CD4-positive, alpha-beta T cell treated with Interleukin-4 for 4 hours (primary cell): ENCODE results near the gene S100A1.
A peak's percentile ranks its signal among the peaks of the same experiment; 100 is the strongest.
"Not testable (repeated sequence)": the region's sequence is repeated elsewhere in the genome, so short reads cannot be mapped to it uniquely, and the experiment has no call there.

ENCODE experiments used
- DNase-seq: peaks from one replicate; pipeline ENCODE4 v3.0.0-alpha.2; 2020

The S100A1 gene

GRCh38 chr1:153627715-153628626 lies at the start of gene S100A1:
Gene S100A1 (plus strand): TSS chr1:153628434. CDS start chr1:153630522, 2,088 bp downstream.
- DNase-seq = no peak

- DNase-seq = no peak
Measured at GRCh38 chr1:153578490-153578889, 49.7 kb upstream of the S100A1 start.

- no peak for DNase-seq
Measured at GRCh38 chr1:153578936-153579335, 49.3 kb upstream of the S100A1 start.

GRCh38 chr1:153582836-153583235 lies 45.4 kb upstream of the S100A1 start:
- not testable (repeated sequence) for DNase-seq

GRCh38 chr1:153583514-153583913 lies 44.7 kb upstream of the S100A1 start:
- DNase-seq = not testable (repeated sequence)

GRCh38 chr1:153583976-153584375 lies 44.3 kb upstream of the S100A1 start:
- no peak for DNase-seq

- DNase-seq = no peak
Measured at GRCh38 chr1:153585006-153585405, 43.2 kb upstream of the S100A1 start.

- DNase-seq = no peak
Measured at GRCh38 chr1:153586347-153586746, 41.9 kb upstream of the S100A1 start.

GRCh38 chr1:153587314-153587713 lies 40.9 kb upstream of the S100A1 start:
- DNase-seq = no peak

- not testable (repeated sequence) for DNase-seq
Measured at GRCh38 chr1:153588033-153588432, 40.2 kb upstream of the S100A1 start.

GRCh38 chr1:153588482-153588881 lies 39.8 kb upstream of the S100A1 start:
- DNase-seq = no peak

GRCh38 chr1:153592748-153593147 lies 35.5 kb upstream of the S100A1 start:
- DNase-seq = no peak

- DNase-seq = peak; percentile 21
Measured at GRCh38 chr1:153597206-153597605, 31.0 kb upstream of the S100A1 start.

- peak; percentile 16 for DNase-seq
Measured at GRCh38 chr1:153598309-153599172, 29.7 kb upstream of the S100A1 start.

- DNase-seq = no peak
Measured at GRCh38 chr1:153599847-153600246, 28.4 kb upstream of the S100A1 start.

- no peak for DNase-seq
Measured at GRCh38 chr1:153602749-153603148, 25.5 kb upstream of the S100A1 start.

- no peak for DNase-seq
Measured at GRCh38 chr1:153606194-153606593, 22.0 kb upstream of the S100A1 start.

- no peak for DNase-seq
Measured at GRCh38 chr1:153607381-153607780, 20.9 kb upstream of the S100A1 start.

- DNase-seq = no peak
Measured at GRCh38 chr1:153608089-153608682, 20.0 kb upstream of the S100A1 start.

GRCh38 chr1:153608742-153609584 lies 19.3 kb upstream of the S100A1 start:
- DNase-seq = no peak

- no peak for DNase-seq
Measured at GRCh38 chr1:153609585-153609907, 18.7 kb upstream of the S100A1 start.

GRCh38 chr1:153610334-153610733 lies 17.9 kb upstream of the S100A1 start:
- DNase-seq = no peak
